Osteoblast (primary cell): ENCODE results near the gene NAA25. TPM values are rescaled to one million over a fixed set of nuclear protein-coding genes. Genes with fewer than 3 reads are reported as not detected.
A peak's percentile ranks its signal among the peaks of the same experiment; 100 is the strongest.

ENCODE experiments used
- DNase-seq: peaks from one replicate; pipeline ENCODE4 v3.0.0; 2011; ENCODE audit warnings: low spot score, mixed read lengths; ENCODE audit not compliant: insufficient read length; ENCODE audit errors: missing footprints
- H2AFZ ChIP-seq: 2 replicates; pipeline ENCODE4 v1.6.0; 2011; ENCODE audit warnings: mild to moderate bottlenecking, low read length
- H3K27ac ChIP-seq: 2 replicates; pipeline ENCODE4 v1.5.1; 2011; ENCODE audit warnings: mild to moderate bottlenecking, low read depth, low read length, moderate library complexity
- H3K27me3 ChIP-seq: 2 replicates; pipeline ENCODE4 v1.6.0; 2012; ENCODE audit warnings: mild to moderate bottlenecking, control low read depth, inconsistent platforms, low read length, moderate library complexity; ENCODE audit not compliant: insufficient read depth
- H3K36me3 ChIP-seq: 2 replicates; pipeline ENCODE4 v1.5.1; 2011; ENCODE audit warnings: mild to moderate bottlenecking, low read length, control low read depth, moderate library complexity; ENCODE audit not compliant: insufficient read depth
- H3K4me1 ChIP-seq: 2 replicates; pipeline ENCODE4 v1.5.1; 2011; ENCODE audit warnings: mild to moderate bottlenecking, low read length, control low read depth, moderate library complexity; ENCODE audit not compliant: insufficient read depth
- H3K4me2 ChIP-seq: 2 replicates; pipeline ENCODE4 v1.6.0; 2011; ENCODE audit warnings: mild to moderate bottlenecking, low read length; ENCODE audit not compliant: insufficient read depth
- H3K4me3 ChIP-seq: fragments of 200-600 bp; sonication (generic); 3 replicates; pipeline ENCODE4 v1.5.1; 2012; ENCODE audit warnings: mild to moderate bottlenecking, low read length, inconsistent platforms; ENCODE audit not compliant: insufficient read depth
- H3K79me2 ChIP-seq: 2 replicates; pipeline ENCODE4 v1.6.0; 2012; ENCODE audit warnings: mild to moderate bottlenecking, low read length, control low read depth, inconsistent platforms; ENCODE audit not compliant: insufficient read depth
- H3K9me3 ChIP-seq: 2 replicates; pipeline ENCODE4 v1.5.1; 2011; ENCODE audit warnings: low read depth, low read length, control low read depth
- H4K20me1 ChIP-seq: 2 replicates; pipeline ENCODE4 v1.6.0; 2012; ENCODE audit warnings: mild to moderate bottlenecking, low read length, control low read depth; ENCODE audit not compliant: insufficient read depth
- CTCF ChIP-seq: IDR thresholded peaks from 2 replicates; pipeline ENCODE4 v1.5.1; 2011; ENCODE audit warnings: mild to moderate bottlenecking, low read depth, low read length, moderate library complexity; ENCODE audit errors: extremely low read depth
- total RNA-seq: library from RNA; depleted of rRNA; stranded (reverse); fragments of >200 nt; gene quantifications from 2 replicates; pipeline ENCODE4 v1.2.3, GENCODE V29; 2012

NAA25 gene
- total RNA-seq, 1 donor, result 20.6 TPM

GRCh38 chr12:112096667-112097066 is 11.9 kb downstream of the NAA25 start:
- Histone ChIP-seq H3K4me1 (peaks cover 20% of the 10 kb centered on the region), H3K9me3 (no peaks in the 10 kb centered on the region), H3K27ac (peak overlapping the region; percentile 62), H2AFZ (no peak overlapping the region), H3K27me3 (no peaks in the 10 kb centered on the region), H3K79me2 (peaks cover 86% of the 10 kb centered on the region), H3K36me3 (peaks cover 27% of the 10 kb centered on the region), H4K20me1 (peaks cover 6% of the 10 kb centered on the region), H3K4me2 (peak overlapping the region; percentile 31), H3K4me3 (no peak overlapping the region)
- peak; percentile 89 for DNase-seq
- no peak for TF ChIP-seq CTCF

GRCh38 chr12:112096070-112096469 is 12.5 kb downstream of the NAA25 start:
- H3K4me1 ChIP-seq, result peaks cover 20% of the 10 kb centered on the region
- peak overlapping the region; percentile 31 for H3K4me2 ChIP-seq
- peaks cover 29% of the 10 kb centered on the region for H3K36me3 ChIP-seq
- no peak for TF ChIP-seq CTCF
- peaks cover 86% of the 10 kb centered on the region for H3K79me2 ChIP-seq
- no peaks in the 10 kb centered on the region for H3K27me3 ChIP-seq
- H2AFZ ChIP-seq, result no peak overlapping the region
- DNase-seq, result no peak
- peak overlapping the region; percentile 62 for H3K27ac ChIP-seq
- peaks cover 7% of the 10 kb centered on the region for H4K20me1 ChIP-seq
- no peak overlapping the region for H3K4me3 ChIP-seq
- H3K9me3 ChIP-seq, result no peaks in the 10 kb centered on the region

- peaks cover 4% of the 10 kb centered on the region for H4K20me1 ChIP-seq
- H3K79me2 ChIP-seq, result peaks cover 81% of the 10 kb centered on the region
- H3K4me2 ChIP-seq, result no peak overlapping the region
- H3K36me3 ChIP-seq, result peaks cover 41% of the 10 kb centered on the region
- H3K9me3 ChIP-seq, result no peaks in the 10 kb centered on the region
- H3K4me1 ChIP-seq, result peaks cover 9% of the 10 kb centered on the region
- no peak for DNase-seq
- no peak overlapping the region for H2AFZ ChIP-seq
- no peak overlapping the region for H3K27ac ChIP-seq
- H3K27me3 ChIP-seq, result no peaks in the 10 kb centered on the region
- H3K4me3 ChIP-seq, result no peak overlapping the region
- TF ChIP-seq CTCF, result no peak
Measured at GRCh38 chr12:112091563-112091962, 17.0 kb downstream of the NAA25 start.

GRCh38 chr12:112087851-112088250 is 20.7 kb downstream of the NAA25 start:
- DNase-seq, result no peak
- no peak overlapping the region for H3K4me2 ChIP-seq
- no peaks in the 10 kb centered on the region for H3K27me3 ChIP-seq
- H3K79me2 ChIP-seq, result peaks cover 58% of the 10 kb centered on the region
- TF ChIP-seq CTCF, result no peak
- H3K9me3 ChIP-seq, result no peaks in the 10 kb centered on the region
- peaks cover 45% of the 10 kb centered on the region for H3K36me3 ChIP-seq
- peaks cover 12% of the 10 kb centered on the region for H3K4me1 ChIP-seq
- H2AFZ ChIP-seq, result no peak overlapping the region
- H3K4me3 ChIP-seq, result no peak overlapping the region
- peaks cover 8% of the 10 kb centered on the region for H4K20me1 ChIP-seq
- no peak overlapping the region for H3K27ac ChIP-seq
